HG02840 (cell line): ENCODE results near the gene EXD2.
"Not testable (repeated sequence)": the region's sequence is repeated elsewhere in the genome, so short reads cannot be mapped to it uniquely, and the experiment has no call there.

Source experiments
- ATAC-seq: cut with Tn5 transposase; IDR thresholded peaks from one replicate; pipeline ENCODE4 v1.9.1; 2021; ENCODE audit warnings: mild to moderate bottlenecking, moderate library complexity, moderate number of reproducible peaks; ENCODE audit not compliant: unreplicated experiment, low FRiP score

EXD2 gene

GRCh38 chr14:69270795-69271708 is 79.8 kb downstream of the EXD2 start:
- ATAC-seq: no peak

- no peak for ATAC-seq
Measured at GRCh38 chr14:69274321-69274720, 83.0 kb downstream of the EXD2 start.

GRCh38 chr14:69275331-69275730 is 84.0 kb downstream of the EXD2 start:
- no peak for ATAC-seq

GRCh38 chr14:69277356-69277755 is 86.1 kb downstream of the EXD2 start:
- not testable (repeated sequence) for ATAC-seq

- no peak for ATAC-seq
Measured at GRCh38 chr14:69280746-69281291, 89.5 kb downstream of the EXD2 start.

GRCh38 chr14:69281450-69282169 is 90.3 kb downstream of the EXD2 start:
- no peak for ATAC-seq

- ATAC-seq: no peak
Measured at GRCh38 chr14:69282448-69282847, 91.2 kb downstream of the EXD2 start.

GRCh38 chr14:69284170-69284569 is 92.9 kb downstream of the EXD2 start:
- ATAC-seq: no peak

GRCh38 chr14:69285661-69286255 is 94.5 kb downstream of the EXD2 start:
- ATAC-seq: no peak

- no peak for ATAC-seq
Measured at GRCh38 chr14:69287098-69288010, 96.1 kb downstream of the EXD2 start.

GRCh38 chr14:69288011-69288771 is 96.9 kb downstream of the EXD2 start:
- no peak for ATAC-seq

- ATAC-seq: no peak
Measured at GRCh38 chr14:69288956-69289705, 97.8 kb downstream of the EXD2 start.

GRCh38 chr14:69289811-69290520 is 98.7 kb downstream of the EXD2 start:
- no peak for ATAC-seq

GRCh38 chr14:69290881-69291280 is 99.6 kb downstream of the EXD2 start:
- ATAC-seq: not testable (repeated sequence)

GRCh38 chr14:69291396-69291795 is 100.1 kb downstream of the EXD2 start:
- ATAC-seq: no peak

- ATAC-seq: no peak
Measured at GRCh38 chr14:69291891-69292561, 100.7 kb downstream of the EXD2 start.
